A673 (cell line): ENCODE measurements around the gene CHD5. TPM values are rescaled to one million over a fixed set of nuclear protein-coding genes. Genes with fewer than 3 reads are reported as not detected.

Experiments used
- BruUV-seq: library from RNA; stranded (reverse); fragments of 400-500 nt; replicated peaks from 2 replicates; lab custom pipeline; 2021; lab: Mats Ljungman, UMichigan
- CTCF ChIA-PET: fragments of 300-600 bp; sonication (Branson Sonifier 250); formaldehyde crosslinking; loops from one replicate; lab custom pipeline; 2022; ENCODE audit warnings: antibody characterized with exemption; lab: Charles Lee
- POLR2A ChIA-PET: fragments of 300-600 bp; sonication (Branson Sonifier 250); formaldehyde crosslinking; loops from one replicate; lab custom pipeline; 2022; ENCODE audit warnings: antibody characterized with exemption; ENCODE audit not compliant: low non-redundant PET; lab: Charles Lee
- DNase-seq: peaks from one replicate; pipeline ENCODE4 v3.0.0-alpha.2; 2015; ENCODE audit warnings: low spot score
- H3K27ac ChIP-seq: fragments of 200-600 bp; sonication (generic); 2 replicates; pipeline ENCODE4 v1.5.1; 2016; ENCODE audit warnings: mixed run types, low read depth, mild to moderate bottlenecking, mixed read lengths, antibody characterized with exemption, low read length; ENCODE audit not compliant: poor library complexity, severe bottlenecking
- H3K27me3 ChIP-seq: fragments of 200-600 bp; sonication (generic); replicated peaks from 2 replicates; pipeline ENCODE4 v1.6.1; 2017; ENCODE audit warnings: mixed run types, low read depth, mild to moderate bottlenecking, mixed read lengths, antibody characterized with exemption, low read length; ENCODE audit not compliant: insufficient read depth, poor library complexity
- H3K36me3 ChIP-seq: fragments of 200-600 bp; sonication (generic); 2 replicates; pipeline ENCODE4 v1.6.1; 2016; ENCODE audit warnings: mixed run types, mild to moderate bottlenecking, mixed read lengths, antibody characterized with exemption, low read length; ENCODE audit not compliant: insufficient read depth, poor library complexity, severe bottlenecking
- H3K4me1 ChIP-seq: fragments of 200-600 bp; sonication (generic); 2 replicates; pipeline ENCODE4 v1.6.1; 2017; ENCODE audit warnings: mixed run types, mild to moderate bottlenecking, mixed read lengths, antibody characterized with exemption, low read length; ENCODE audit not compliant: insufficient read depth, poor library complexity, severe bottlenecking
- H3K4me3 ChIP-seq: fragments of 200-600 bp; sonication (generic); 2 replicates; pipeline ENCODE4 v1.5.1; 2016; ENCODE audit warnings: low read depth, mixed run types, mild to moderate bottlenecking, mixed read lengths, low read length; ENCODE audit not compliant: poor library complexity, severe bottlenecking
- H3K9me3 ChIP-seq: fragments of 200-600 bp; sonication (generic); 2 replicates; pipeline ENCODE4 v1.6.1; 2016; ENCODE audit warnings: mixed run types, low read depth, mild to moderate bottlenecking, mixed read lengths, antibody characterized with exemption, low read length; ENCODE audit not compliant: poor library complexity, severe bottlenecking
- EZH2 ChIP-seq: fragments of 200-600 bp; sonication (generic); IDR thresholded peaks from 2 replicates; pipeline ENCODE4 v1.6.1; 2017; ENCODE audit warnings: borderline replicate concordance, low read depth, mild to moderate bottlenecking, mixed read lengths, antibody characterized with exemption, low read length; ENCODE audit not compliant: poor library complexity, severe bottlenecking
- intact Hi-C: fragments of 100-400 bp; cut with micrococcal nuclease; formaldehyde crosslinking; loops from one replicate; pipeline ENCODE4 v1.10.0; 2022; ENCODE audit not compliant: unreplicated experiment
- total RNA-seq: library from RNA; stranded (reverse); gene quantifications from 2 replicates; pipeline ENCODE4 v1.2.3, GENCODE V29; 2021
- TF ChIP-seq, protein P1 (sequence below): fragments of 300-800, 200-600 bp; sonication (generic); conservative IDR thresholded peaks from 2 replicates; pipeline ENCODE4 v1.5.1; 2017; ENCODE audit warnings: low read depth, mild to moderate bottlenecking, antibody characterized with exemption, low read length, moderate library complexity, mixed read lengths

The CHD5 gene
- total RNA-seq, 1 experiment from 2014 or later: 0.58 TPM

DNA sequence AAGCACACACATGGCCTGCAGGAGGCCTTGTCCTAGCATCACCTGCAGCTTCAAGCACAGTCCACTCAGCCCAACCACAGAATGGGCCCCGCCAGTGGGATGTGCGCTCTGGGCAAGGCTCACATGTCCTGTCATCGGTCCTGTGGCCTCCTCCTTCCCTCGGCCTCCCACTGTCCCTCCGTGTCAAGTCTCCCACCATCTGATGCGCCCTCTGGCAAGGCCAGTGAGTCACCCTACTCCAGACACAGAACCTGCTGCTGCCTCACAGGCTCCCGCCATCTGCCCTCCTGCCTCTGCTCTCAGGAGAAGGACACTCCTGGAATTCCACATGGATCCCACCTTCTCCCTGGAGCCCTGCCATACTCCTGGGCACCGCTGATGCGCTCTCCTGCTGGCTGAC, 120.3 kb downstream of the CHD5 start:
- ChIA-PET POLR2A (no interaction called here), CTCF (no interaction called here)
- no peak overlapping the region for H3K27ac ChIP-seq
- H3K36me3 ChIP-seq: no peaks in the 10 kb centered on the region
- BruUV-seq: no TSS peak
- no peak overlapping the region for H3K4me3 ChIP-seq
- TF ChIP-seq, protein P1, sequence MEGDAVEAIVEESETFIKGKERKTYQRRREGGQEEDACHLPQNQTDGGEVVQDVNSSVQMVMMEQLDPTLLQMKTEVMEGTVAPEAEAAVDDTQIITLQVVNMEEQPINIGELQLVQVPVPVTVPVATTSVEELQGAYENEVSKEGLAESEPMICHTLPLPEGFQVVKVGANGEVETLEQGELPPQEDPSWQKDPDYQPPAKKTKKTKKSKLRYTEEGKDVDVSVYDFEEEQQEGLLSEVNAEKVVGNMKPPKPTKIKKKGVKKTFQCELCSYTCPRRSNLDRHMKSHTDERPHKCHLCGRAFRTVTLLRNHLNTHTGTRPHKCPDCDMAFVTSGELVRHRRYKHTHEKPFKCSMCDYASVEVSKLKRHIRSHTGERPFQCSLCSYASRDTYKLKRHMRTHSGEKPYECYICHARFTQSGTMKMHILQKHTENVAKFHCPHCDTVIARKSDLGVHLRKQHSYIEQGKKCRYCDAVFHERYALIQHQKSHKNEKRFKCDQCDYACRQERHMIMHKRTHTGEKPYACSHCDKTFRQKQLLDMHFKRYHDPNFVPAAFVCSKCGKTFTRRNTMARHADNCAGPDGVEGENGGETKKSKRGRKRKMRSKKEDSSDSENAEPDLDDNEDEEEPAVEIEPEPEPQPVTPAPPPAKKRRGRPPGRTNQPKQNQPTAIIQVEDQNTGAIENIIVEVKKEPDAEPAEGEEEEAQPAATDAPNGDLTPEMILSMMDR: no peak
- no peak for TF ChIP-seq EZH2
- no peaks in the 10 kb centered on the region for H3K9me3 ChIP-seq
- intact Hi-C loops: no loop called here
- H3K4me1 ChIP-seq: no peaks in the 10 kb centered on the region
- peaks cover 1% of the 10 kb centered on the region for H3K27me3 ChIP-seq
- no peak for DNase-seq

DNA sequence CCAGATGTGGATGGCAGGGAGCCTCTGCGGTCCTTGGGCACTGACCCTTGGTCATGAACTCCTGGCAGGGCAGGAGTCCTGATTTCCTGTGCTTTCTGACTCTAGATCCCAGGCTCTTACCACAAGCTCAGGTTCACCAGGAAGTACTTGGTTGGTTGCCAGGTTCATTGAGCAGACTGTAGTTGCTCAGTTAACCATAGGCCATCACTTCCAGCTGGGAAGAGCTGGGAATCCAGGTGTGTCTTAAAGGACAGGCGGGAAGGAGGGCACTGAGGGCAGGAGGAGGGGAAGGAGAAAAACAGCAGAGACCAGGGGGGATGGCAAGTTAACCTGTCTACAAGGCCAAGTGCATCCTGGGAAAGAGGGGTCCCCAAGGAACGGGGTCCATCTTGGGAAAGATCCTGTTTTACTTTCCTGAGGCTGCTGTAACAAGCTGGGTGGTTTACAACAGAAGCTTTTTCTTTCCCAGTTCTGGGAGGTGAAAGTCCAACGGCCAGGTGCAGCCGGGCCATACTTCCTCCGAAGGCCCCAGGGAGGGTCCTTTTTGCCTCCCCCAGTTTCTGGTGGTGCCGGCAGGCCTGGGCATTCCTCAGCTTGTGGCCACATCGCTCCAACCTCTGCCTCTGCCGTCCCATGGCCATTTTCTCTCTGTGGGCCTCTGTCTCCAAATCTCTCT, 122.8 kb downstream of the CHD5 start:
- Histone ChIP-seq H3K36me3 (no peaks in the 10 kb centered on the region), H3K4me1 (no peaks in the 10 kb centered on the region), H3K9me3 (no peaks in the 10 kb centered on the region), H3K4me3 (no peak overlapping the region), H3K27ac (no peak overlapping the region), H3K27me3 (no peaks in the 10 kb centered on the region)
- intact Hi-C loops: no loop called here
- POLR2A ChIA-PET: no interaction called here
- DNase-seq: no peak
- TF ChIP-seq, protein P1: no peak
- no peak for TF ChIP-seq EZH2
- CTCF ChIA-PET: no interaction called here
- BruUV-seq: no TSS peak

DNA sequence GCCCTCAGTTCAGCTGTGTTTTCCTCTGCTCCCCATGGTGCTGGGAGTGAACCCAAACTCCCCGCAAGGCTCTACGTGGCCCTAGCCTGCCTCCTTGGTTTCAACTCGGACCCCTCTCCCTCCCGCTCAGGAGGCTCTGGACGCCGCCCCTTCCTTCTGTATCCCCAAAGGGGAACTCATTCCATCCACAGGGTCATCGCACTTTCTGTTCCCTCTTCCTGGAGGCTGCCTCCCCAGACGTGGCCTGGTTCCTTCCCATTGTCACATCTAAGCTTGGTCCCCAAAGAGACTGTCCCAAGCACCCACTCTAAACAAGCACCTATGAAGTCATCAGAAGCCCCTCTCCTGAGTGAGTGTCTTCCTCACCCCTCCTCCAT, 123.6 kb downstream of the CHD5 start:
- H3K9me3 ChIP-seq: no peaks in the 10 kb centered on the region
- H3K36me3 ChIP-seq: no peaks in the 10 kb centered on the region
- no peak for TF ChIP-seq EZH2
- TF ChIP-seq, protein P1: no peak
- intact Hi-C loops: no loop called here
- no peak overlapping the region for H3K27ac ChIP-seq
- BruUV-seq: no TSS peak
- ChIA-PET CTCF (no interaction called here), POLR2A (no interaction called here)
- no peak overlapping the region for H3K4me3 ChIP-seq
- no peak for DNase-seq
- no peaks in the 10 kb centered on the region for H3K27me3 ChIP-seq
- no peaks in the 10 kb centered on the region for H3K4me1 ChIP-seq
